K562 (cell line): Measurements from ENCODE around the gene FASN. TPM values are rescaled to one million over a fixed set of nuclear protein-coding genes. Genes with fewer than 3 reads are reported as not detected.

ENCODE experiments used
- CBFA2T2 ChIP-seq: fragments of 450-650 bp; conservative IDR thresholded peaks from 2 replicates; pipeline ENCODE4 v1.6.1; 2017; ENCODE audit warnings: mild to moderate bottlenecking
- DMBX1 ChIP-seq: fragments of 250-450 bp; sonication (Bioruptor Pico); IDR thresholded peaks from 2 replicates; pipeline ENCODE4 v1.8.0; 2022; ENCODE audit warnings: inconsistent platforms, mild to moderate bottlenecking, moderate library complexity, borderline replicate concordance
- E2F5 ChIP-seq: sonication (generic); formaldehyde crosslinking; IDR thresholded peaks from 2 replicates; pipeline ENCODE4 v1.8.0; 2022; ENCODE audit warnings: mild to moderate bottlenecking, missing genetic modification reagents
- ETS1 ChIP-seq: conservative IDR thresholded peaks from 2 replicates; pipeline ENCODE4 v1.6.1; 2011; ENCODE audit warnings: low read depth, mild to moderate bottlenecking, low read length; ENCODE audit not compliant: control insufficient read depth
- GATAD2B ChIP-seq: fragments of 450-650 bp; IDR thresholded peaks from 2 replicates; pipeline ENCODE4 v1.6.1; 2017; ENCODE audit warnings: mild to moderate bottlenecking, borderline replicate concordance
- GMEB1 ChIP-seq: fragments of 250-450 bp; sonication (Bioruptor Pico); IDR thresholded peaks from 2 replicates; pipeline ENCODE4 v1.4.0; 2020; ENCODE audit warnings: mild to moderate bottlenecking
- HDGF ChIP-seq: fragments of 450-650 bp; IDR thresholded peaks from 2 replicates; pipeline ENCODE4 v1.6.1; 2016
- ILK ChIP-seq: fragments of 450-650 bp; IDR thresholded peaks from 2 replicates; pipeline ENCODE4 v1.6.1; 2016; ENCODE audit warnings: missing genetic modification characterization, low read depth, mild to moderate bottlenecking, missing compliant biosample characterization, moderate library complexity, borderline replicate concordance
- NCOA2 ChIP-seq, 2 experiments: fragments of 450-650 bp; IDR thresholded peaks; 2 replicates each; pipeline ENCODE4 v1.6.1; 2018; ENCODE audit warnings: mild to moderate bottlenecking in 2 of 2, moderate library complexity in 1 of 2; ENCODE audit not compliant: partially characterized antibody in 2 of 2
- PHF8 ChIP-seq: fragments of 200-600 bp; sonication (generic); IDR thresholded peaks from 2 replicates; pipeline ENCODE4 v1.6.1; 2012; ENCODE audit warnings: mixed run types, mild to moderate bottlenecking, inconsistent platforms, low read length, moderate library complexity, borderline replicate concordance
- POLR2AphosphoS5 ChIP-seq: IDR thresholded peaks from 2 replicates; pipeline ENCODE4 v1.6.1; 2011; ENCODE audit warnings: mild to moderate bottlenecking, low read depth, low read length, moderate library complexity; ENCODE audit not compliant: control insufficient read depth, insufficient read depth
- SUPT5H ChIP-seq: fragments of 450-650 bp; IDR thresholded peaks from 2 replicates; pipeline ENCODE4 v1.6.1; 2016
- TRIM28 ChIP-seq: fragments of 450-650 bp; IDR thresholded peaks from 2 replicates; pipeline ENCODE4 v1.6.1; 2017
- UBTF ChIP-seq, 2 experiments: IDR thresholded peaks; 2 replicates each; pipeline ENCODE4 v1.6.1; 2012; ENCODE audit warnings: improper control_type of control experiment in 2 of 2, low read depth in 2 of 2, low read length in 2 of 2, borderline replicate concordance in 1 of 2
- ZFP36 ChIP-seq: fragments of 150-350 bp; IDR thresholded peaks from 2 replicates; pipeline ENCODE4 v1.6.1; 2018; ENCODE audit warnings: low read length, low read depth; ENCODE audit not compliant: partially characterized antibody
- ZKSCAN3 ChIP-seq: fragments of 250-450 bp; sonication (Bioruptor Pico); IDR thresholded peaks from 2 replicates; pipeline ENCODE4 v1.4.0; 2020
- ZNF583 ChIP-seq: fragments of 250-450 bp; sonication (Bioruptor Pico); IDR thresholded peaks from 2 replicates; pipeline ENCODE4 v1.4.0; 2020
- ZSCAN32 ChIP-seq: fragments of 450-650 bp; formaldehyde crosslinking; IDR thresholded peaks from 2 replicates; pipeline ENCODE4 v1.4.0; 2020; ENCODE audit warnings: mild to moderate bottlenecking, moderate library complexity
- polyA plus RNA-seq, 8 experiments: library from polyadenylated mRNA; depleted of rRNA in 4 of 8; stranded (reverse) in 5 of 8; unstranded in 3 of 8; fragments of >200 nt; fragmentation: Nextera tagmentation in 2 of 8; fragmentation: Illumina TruSeq in 1 of 8; extraction: Ambion mirVana in 2 of 8; extraction: Trizol in 1 of 8; gene quantifications; 2 replicates each; pipeline versions ENCODE4 v1.2.1 to v1.2.3, GENCODE V29; 2011 to 2014; ENCODE audit warnings: inconsistent platforms in 1 of 8, missing spikeins in 1 of 8
- total RNA-seq, 7 experiments: library from RNA; depleted of rRNA in 6 of 7; stranded (reverse); fragments of >200 nt in 6 of 7; fragmentation: Illumina TruSeq in 2 of 7; extraction: Trizol in 2 of 7; gene quantifications; 2 replicates each; pipeline versions ENCODE4 v1.2.1 to v1.2.3, GENCODE V29; 2011 to 2021; ENCODE audit warnings: low replicate concordance in 1 of 7

The FASN gene
- total and polyA plus RNA-seq, 9 of the 15 experiments (the other 6 are each of a cell fraction or from before 2014, with no cell fraction given) = 0.15 to 663 (median 49.9) TPM

- TF ChIP-seq E2F5 (no peak), GATAD2B (no peak), POLR2AphosphoS5 (peak; percentile 40; the same call in 1 of the 2 replicates), NCOA2 (IDR thresholded peaks at IDR 0.05; ENCODE audit: partially characterized antibody in 2 of 2) (no peak), TRIM28 (no peak), CBFA2T2 (no peak), ZSCAN32 (CRISPR knock-in tag) (no peak), SUPT5H (peak; percentile 21; the same call in 1 of the 2 replicates), ZNF583 (no peak), PHF8 (no peak), GMEB1 (CRISPR knock-in tag) (no peak), HDGF (no peak), ZFP36 (no peak), ILK (tag) (no peak), ETS1 (peak; percentile 42; the same call in 1 of the 2 replicates), UBTF (IDR thresholded peaks at IDR 0.05; ENCODE audit: borderline replicate concordance in 1 of 2, low read depth in 2 of 2, low read length in 2 of 2) (no peak), DMBX1 (CRISPR knock-in tag) (no peak), ZKSCAN3 (CRISPR knock-in tag) (no peak)
Observed at GRCh38 chr17:82085031-82085861, 12.8 kb downstream of the FASN start (continued).
